Measurements from ENCODE around the gene RIMBP2. TPM values are rescaled to one million over a fixed set of nuclear protein-coding genes. Genes with fewer than 3 reads are reported as not detected.

RIMBP2 gene
- total RNA-seq, 6 experiments from 2014 or later, result not detected

DNA sequence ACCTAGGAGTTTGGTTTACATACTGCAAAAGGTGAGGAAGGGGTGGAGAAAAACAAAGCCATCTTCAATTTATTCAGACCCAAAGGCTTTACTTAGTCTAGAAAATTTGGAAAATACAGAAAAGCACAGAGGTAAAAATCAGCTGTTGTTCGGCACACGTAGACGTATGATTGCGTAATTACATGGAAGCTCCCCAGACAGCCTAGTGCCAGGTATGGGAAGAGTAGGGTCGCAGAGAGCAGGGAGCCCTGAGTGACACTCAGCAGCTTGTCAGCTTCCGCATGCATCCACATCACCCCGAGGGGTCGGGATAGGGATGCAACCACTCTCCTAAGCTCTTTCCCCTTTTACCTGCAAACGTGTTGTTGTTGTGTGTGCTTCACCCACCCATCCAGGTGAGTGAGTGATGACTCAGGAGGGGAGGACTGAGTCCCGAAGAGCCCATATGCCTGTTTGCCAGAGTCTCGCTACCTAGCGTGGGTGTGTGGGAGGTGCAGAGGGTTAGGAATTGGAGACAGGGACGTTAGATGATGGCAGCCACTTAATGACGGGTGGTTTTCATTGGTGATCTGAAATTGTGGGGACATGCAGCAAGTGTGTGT, 358.3 kb downstream of the RIMBP2 start:
- Mint-ChIP-seq H3K4me1 (ENCODE audit: low read depth) (no peaks in the 10 kb centered on the region), H3K27ac (no peak overlapping the region), H3K27me3 (ENCODE audit: insufficient read depth) (no peaks in the 10 kb centered on the region; the same call in 1 of the 2 replicates), H3K4me3 (no peak overlapping the region), H3K9me3 (peaks cover 53% of the 10 kb centered on the region), H3K36me3 (ENCODE audit: low read depth) (peaks cover 4% of the 10 kb centered on the region; the same call in 1 of the 2 replicates)
- TF ChIP-seq, protein P1, sequence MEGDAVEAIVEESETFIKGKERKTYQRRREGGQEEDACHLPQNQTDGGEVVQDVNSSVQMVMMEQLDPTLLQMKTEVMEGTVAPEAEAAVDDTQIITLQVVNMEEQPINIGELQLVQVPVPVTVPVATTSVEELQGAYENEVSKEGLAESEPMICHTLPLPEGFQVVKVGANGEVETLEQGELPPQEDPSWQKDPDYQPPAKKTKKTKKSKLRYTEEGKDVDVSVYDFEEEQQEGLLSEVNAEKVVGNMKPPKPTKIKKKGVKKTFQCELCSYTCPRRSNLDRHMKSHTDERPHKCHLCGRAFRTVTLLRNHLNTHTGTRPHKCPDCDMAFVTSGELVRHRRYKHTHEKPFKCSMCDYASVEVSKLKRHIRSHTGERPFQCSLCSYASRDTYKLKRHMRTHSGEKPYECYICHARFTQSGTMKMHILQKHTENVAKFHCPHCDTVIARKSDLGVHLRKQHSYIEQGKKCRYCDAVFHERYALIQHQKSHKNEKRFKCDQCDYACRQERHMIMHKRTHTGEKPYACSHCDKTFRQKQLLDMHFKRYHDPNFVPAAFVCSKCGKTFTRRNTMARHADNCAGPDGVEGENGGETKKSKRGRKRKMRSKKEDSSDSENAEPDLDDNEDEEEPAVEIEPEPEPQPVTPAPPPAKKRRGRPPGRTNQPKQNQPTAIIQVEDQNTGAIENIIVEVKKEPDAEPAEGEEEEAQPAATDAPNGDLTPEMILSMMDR (IDR thresholded peaks at IDR 0.05), result no peak
- no peak for DNase-seq

GRCh38 chr12:130357241-130357640, 358.9 kb downstream of the RIMBP2 start:
- TF ChIP-seq, protein P1 (IDR thresholded peaks at IDR 0.05), result no peak
- H3K36me3 Mint-ChIP-seq (ENCODE audit: low read depth), result peaks cover 7% of the 10 kb centered on the region; the same call in 1 of the 2 replicates
- peaks cover 55% of the 10 kb centered on the region for H3K9me3 Mint-ChIP-seq
- no peaks in the 10 kb centered on the region; the same call in 1 of the 2 replicates for H3K27me3 Mint-ChIP-seq (ENCODE audit: insufficient read depth)
- no peak overlapping the region for H3K27ac Mint-ChIP-seq
- H3K4me1 Mint-ChIP-seq (ENCODE audit: low read depth), result no peaks in the 10 kb centered on the region
- H3K4me3 Mint-ChIP-seq, result no peak overlapping the region
- DNase-seq, result no peak

DNA sequence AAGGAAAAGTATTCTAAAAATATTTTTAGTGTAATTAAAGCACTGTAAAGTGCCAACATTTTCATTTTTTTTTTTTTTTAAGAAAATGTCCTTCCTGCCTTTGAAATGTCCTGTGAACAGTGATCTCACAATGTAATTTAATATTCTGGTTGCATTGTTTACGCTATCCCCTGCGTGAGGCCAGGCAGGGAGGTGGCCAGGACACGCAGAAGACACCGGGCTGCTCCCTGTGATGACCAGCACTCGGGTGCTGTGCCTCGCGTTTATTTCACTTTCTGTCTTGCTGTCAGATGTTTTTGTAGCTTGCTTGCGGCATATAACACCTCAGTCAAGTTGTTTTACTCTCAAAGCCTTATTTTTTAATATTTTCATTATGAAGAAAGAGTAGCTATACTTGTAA, 359.9 kb downstream of the RIMBP2 start:
- Mint-ChIP-seq H3K27ac (no peak overlapping the region), H3K4me1 (ENCODE audit: low read depth) (no peaks in the 10 kb centered on the region), H3K27me3 (ENCODE audit: insufficient read depth) (no peaks in the 10 kb centered on the region; the same call in 1 of the 2 replicates), H3K4me3 (no peak overlapping the region), H3K9me3 (peaks cover 55% of the 10 kb centered on the region), H3K36me3 (ENCODE audit: low read depth) (peaks cover 11% of the 10 kb centered on the region; the same call in 1 of the 2 replicates)
- TF ChIP-seq, protein P1 (IDR thresholded peaks at IDR 0.05), result no peak
- no peak for DNase-seq

GRCh38 chr12:130354407-130354806, 361.7 kb downstream of the RIMBP2 start:
- Mint-ChIP-seq H3K4me3 (no peak overlapping the region), H3K27ac (no peak overlapping the region), H3K27me3 (ENCODE audit: insufficient read depth) (no peaks in the 10 kb centered on the region; the same call in 1 of the 2 replicates), H3K9me3 (peaks cover 45% of the 10 kb centered on the region), H3K4me1 (ENCODE audit: low read depth) (no peaks in the 10 kb centered on the region), H3K36me3 (ENCODE audit: low read depth) (peaks cover 11% of the 10 kb centered on the region; the same call in 1 of the 2 replicates)
- TF ChIP-seq, protein P1 (IDR thresholded peaks at IDR 0.05), result no peak
- no peak for DNase-seq

- H3K4me1 Mint-ChIP-seq (ENCODE audit: low read depth), result no peaks in the 10 kb centered on the region
- peaks cover 43% of the 10 kb centered on the region for H3K9me3 Mint-ChIP-seq
- H3K36me3 Mint-ChIP-seq (ENCODE audit: low read depth), result peaks cover 11% of the 10 kb centered on the region; the same call in 1 of the 2 replicates
- H3K27me3 Mint-ChIP-seq (ENCODE audit: insufficient read depth), result no peaks in the 10 kb centered on the region
- TF ChIP-seq, protein P1 (IDR thresholded peaks at IDR 0.05), result no peak
- DNase-seq, result no peak
- H3K4me3 Mint-ChIP-seq, result no peak overlapping the region
- no peak overlapping the region for H3K27ac Mint-ChIP-seq
These were observed 363.0 kb downstream of the RIMBP2 start for GRCh38 chr12:130353081-130353480.

All from HFFc6 (cell line).